Measurements from ENCODE around the gene ELF4.
A peak's percentile ranks its signal among the peaks of the same experiment; 100 is the strongest.

Gene ELF4

DNA sequence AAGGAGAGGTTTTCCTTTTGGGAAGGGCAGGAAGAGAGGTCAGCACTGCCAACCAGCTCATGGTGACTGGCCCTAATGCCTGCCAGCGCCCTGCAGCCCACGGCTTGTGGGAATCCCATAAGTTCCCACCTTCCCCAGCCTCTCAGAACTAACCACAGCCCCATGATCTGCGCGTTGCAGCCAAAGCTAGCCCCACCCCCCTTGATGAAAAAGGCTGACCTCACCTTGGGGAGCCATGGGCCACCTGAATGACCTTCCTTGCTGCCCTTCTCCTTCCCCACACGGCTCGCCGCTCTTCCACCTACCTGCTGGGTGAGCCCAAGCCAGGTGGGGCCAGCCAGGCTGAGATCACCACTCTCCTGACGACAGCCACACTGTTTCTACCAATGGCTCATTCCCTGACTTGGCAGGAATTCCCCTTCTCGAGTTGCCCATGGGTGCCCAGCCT lies 3.9 kb upstream of the ELF4 start:
- DNase-seq = no peak

DNA sequence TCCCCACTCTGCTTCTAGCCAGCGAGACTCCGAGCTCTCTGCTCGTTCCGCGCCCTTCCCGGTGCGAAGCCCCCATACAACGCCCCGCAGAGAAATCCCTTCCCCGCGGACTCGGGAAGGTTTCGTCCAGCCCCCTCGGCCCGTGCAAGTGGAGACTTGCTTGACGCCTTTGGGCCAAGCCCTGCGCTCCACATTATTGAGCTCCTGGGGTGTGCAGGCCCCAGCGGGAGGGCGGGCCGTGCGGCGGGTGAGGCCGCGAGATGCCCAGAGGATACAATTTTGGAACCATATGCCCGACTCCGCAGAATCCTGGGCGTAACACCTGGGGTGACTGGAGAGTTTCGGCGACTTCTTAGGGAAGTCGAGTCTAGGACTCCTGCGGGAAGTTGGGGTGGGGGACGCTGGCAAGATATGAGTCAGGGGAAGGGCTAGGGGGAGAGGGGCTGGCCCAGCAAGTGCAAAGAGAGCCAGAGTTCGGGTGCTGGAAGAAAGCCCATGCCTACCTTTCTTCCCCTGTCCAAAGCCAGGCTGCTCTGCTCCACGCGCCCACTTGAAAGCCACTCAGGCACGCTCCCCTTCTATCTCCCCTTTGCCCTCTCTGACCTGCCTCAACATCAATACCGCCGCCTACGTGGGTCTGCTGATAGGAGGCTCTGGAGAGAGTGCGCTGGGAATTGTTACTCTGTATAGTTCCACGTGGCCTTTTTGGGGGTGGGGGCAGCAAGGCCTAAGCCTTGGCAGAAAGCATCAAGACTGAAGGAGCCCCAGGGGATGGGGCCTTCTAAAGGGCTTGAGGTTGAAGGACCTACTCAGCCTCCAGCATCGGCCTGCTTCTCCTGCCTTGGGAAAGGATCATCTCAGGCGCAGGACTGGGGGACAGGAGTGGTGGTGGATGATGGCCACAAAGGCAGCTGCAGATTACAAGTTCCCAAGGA lies 1.2 kb upstream of the ELF4 start:
- DNase-seq = no peak

DNA sequence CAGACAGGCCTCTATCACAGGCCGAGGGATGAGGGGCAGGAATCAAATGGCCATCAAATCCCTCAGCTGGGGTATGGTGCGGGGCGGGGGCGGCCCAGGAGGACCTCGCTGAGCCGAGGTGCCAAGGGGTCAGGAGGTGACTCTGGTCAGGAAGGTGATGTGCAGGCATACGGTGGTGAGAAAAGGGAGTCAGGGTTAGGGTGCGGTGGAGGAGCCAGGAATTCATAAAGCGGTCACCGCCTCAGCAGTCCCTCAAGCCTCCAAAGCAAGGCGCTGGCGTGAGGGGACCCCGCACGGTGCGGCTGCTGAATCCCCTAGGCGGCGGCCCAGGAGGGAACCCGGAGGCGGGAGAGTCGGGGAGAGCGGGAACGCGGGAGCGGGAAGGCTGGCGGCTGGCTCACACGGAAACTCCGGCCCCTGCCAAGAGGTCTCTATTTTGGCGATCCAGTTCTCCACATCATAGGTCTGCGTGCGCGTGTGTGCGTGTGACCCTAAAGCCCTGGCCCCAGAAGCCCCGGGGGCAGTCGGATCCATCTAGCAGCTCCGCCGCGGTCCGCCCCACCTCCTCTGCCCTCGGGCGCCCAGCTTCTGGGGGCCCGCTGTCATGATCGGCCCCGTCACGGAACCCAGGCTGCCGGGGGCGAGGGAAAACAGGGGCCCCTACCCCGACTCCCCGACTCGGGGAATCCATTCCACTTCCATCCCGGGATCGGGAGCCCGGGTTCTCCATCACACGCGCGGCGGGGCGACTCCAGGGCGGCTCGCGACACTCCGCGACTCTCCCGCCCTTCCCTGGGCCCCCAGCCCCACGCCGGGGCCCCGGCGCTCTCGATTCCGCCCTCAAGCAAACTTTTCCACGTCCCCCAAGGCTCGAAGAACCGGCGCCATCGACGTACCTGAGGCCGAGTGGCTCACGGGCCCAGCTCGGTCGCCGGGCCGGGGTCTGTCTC lies 593 bp downstream of the ELF4 start:
- DNase-seq = no peak

DNA sequence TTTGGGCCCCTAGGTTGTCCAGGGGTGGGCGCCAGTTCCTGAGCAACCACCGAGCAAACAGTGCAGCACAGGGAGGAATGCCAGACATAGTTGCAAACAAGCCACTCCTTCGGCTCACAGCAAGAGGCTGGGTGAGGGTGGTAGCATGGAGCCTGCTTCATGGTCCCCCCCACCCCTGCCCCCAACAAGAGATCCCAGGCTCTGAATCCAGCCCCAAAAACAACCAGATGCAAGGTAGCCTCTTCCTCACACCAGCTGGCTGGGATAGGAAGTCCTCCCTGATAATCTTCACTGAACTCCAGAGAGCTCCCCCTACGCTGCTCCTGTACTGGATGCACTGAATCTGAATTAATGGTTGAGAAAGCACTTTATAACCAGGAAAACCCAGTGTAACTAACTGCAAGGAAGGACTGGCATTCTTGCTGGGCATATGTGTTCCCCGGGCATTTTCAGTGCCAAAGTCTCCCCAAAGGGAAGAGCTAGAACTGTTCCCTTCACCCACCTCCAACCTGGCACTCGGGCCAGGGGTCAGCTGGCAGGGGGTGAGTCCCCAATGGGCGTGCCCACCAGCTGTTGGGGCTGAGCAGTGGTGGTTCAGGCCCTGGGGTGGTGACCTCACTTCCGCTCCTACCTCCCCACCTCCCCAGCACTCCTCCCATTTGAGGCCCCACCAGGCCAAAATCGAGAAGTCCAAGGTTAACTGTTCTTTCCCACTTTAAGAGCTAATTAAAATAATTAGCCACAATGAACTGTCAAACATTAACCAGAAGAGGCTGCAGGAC lies 1.5 kb downstream of the ELF4 start:
- DNase-seq = peak; percentile 58 to 60

DNA sequence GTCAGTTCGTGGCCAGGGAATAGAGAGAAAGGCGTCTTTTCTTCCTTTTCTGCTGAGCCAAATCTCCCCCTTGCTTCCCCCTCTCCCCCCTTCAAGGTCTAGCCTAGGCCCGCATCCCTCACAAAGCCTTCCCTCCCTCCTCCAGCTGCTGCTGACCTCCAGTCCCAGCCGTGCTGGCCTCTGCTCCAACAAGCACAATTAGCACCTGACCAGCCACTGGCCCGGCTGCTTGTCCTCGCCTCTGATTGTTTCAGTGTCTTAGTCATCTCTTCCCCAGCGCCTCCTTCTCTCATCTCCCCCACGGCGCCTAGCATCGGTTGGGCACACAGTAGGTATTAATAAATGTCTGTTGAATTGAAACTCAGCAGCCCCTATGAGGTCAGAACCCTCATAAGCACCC lies 4.2 kb downstream of the ELF4 start:
- no peak for DNase-seq

DNA sequence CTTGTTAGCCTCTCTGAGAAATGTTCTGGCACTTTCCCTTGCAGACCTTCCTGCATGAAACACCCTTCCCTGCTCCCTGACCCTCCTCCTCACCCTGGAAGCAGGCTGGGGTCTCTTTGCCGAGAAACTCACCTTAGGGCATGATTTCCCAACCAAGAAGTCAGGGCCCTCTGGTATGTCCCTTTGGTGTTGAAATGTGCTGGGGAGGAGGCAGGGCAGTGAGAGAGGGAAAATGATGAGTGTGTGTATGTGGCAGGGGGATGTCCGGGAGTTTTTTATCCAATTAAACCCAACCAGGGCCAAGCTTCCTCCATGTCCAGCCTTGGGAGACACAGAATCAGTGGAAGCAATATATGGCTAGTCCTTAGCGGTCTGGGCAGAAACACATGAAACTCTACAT lies 5.1 kb downstream of the ELF4 start:
- no peak for DNase-seq

DNA sequence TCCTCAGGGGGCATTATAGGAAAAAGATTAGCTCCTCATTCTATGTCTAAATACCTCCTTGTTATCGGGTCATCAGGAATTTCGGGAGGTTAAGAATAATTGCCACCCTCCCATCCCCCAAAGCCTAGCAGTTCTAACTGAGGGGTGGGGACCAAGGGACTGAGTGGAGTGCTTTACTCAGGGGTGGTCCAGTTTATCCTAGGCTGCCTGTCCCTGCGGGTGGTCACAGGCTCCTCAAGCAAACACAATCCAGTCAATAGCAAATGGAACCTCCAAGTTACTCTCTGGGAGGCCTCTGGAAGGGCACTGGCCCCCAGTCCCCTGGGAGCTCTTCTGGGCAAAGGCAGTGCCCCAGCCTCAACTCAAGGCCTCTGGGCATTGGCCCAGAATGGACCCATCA lies 6.7 kb downstream of the ELF4 start:
- no peak for DNase-seq

DNA sequence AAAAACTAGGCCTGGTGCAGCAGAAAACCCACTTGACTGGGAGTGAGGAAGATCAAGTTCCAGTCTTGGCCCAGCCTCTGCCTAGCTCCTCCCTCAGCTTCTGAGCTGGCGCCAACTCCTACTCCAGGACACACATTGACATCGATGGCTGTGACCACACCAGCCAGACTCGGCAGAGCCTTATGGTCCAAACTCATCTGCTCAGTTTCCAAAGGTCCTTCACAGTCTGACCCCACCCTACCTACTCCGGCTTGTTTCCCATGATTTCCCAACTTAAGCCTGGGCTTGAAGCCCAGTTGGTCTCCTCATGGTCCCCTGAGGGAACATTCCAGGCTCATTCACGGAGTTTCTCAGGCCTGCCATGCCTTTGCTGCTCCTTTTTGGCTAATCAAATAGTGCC lies 10.1 kb downstream of the ELF4 start:
- DNase-seq = no peak

DNA sequence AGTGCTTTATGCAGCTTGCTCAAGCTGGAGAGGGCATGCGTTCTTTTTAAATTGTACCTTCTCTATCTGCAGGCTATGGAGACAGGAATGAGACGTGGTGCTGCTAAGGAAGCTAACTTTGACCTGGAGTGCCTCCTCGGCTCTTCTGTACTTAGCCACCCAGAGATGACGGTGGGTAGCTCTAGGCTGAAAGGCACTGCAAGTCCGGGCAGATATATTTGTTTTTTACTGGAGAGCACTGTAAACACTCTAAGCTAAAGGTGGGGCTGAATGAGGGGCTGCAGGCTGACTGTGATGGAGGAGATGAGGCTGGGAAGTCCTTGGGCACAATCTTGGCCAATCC lies 12.1 kb downstream of the ELF4 start:
- DNase-seq = no peak

DNA sequence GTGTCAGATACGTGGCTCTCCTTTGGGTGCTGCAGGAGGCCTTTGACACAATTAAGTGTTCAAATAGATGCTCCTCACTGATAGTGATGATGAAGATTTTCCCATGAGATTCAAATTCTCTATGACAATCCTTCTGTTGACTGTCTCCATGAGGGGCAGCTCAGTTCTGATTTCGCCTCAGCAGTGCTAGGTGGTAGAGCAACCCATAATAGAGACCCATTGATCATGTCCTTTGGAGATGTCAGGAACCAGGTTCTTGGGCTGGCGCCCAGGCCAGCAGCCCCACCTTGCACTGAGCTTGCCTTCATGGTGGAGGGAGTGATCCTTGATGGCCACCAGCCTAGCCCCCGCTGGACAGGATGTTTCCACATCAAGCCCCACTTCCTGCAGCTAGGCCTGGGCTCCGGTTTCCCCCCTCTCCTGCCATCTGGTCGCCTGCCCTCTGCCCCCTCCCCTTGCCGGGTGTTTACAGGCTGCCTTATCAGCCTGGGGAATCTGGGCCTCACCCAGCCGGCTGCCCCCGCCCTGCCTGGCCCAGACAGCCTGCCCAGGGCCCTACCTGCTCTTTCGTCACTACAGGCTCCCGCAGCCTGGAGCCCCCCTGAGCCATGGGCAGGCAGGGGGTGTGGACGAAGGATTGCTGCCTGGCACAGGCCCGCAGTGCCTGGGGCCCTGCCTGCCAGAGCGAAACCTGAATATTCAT lies 12.6 kb downstream of the ELF4 start:
- peak in 1 of 2 donors; percentile 44 for DNase-seq

DNA sequence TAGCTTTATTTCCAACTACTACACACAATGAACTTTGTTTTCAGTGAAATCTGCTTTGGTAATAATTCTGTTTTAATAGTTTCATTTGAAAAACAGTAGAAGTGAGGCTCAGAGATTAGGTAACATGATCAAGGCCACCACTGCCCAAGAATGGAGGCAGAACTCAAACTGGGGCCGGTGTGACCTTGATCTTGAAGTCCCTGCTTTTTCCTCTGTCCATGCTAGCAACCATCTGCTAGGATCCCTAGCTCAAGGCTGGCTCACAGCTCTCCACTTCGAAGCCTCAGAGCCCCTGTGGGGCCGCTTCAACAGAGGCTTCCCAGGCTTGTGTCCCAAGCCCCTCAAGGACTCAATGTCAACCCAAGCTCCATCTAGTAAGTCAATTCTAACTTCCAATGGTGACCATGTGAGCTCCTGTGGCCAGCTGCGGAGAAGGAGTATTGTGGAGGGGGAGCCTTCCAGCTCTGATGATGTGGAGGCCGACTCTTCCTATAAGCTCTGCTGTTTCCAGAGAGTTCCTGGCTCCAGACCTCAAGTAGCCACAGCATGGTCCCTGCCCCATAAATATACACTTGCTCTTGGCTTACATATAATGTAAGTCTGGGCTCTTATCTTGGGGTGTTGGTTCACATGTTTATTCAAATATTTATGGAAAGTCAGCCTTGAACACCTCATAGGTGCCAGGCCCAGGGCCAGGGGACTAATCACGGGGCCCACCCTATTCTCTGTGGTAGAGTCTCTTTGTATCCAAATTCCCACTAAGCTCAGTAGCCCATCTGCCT lies 14.9 kb downstream of the ELF4 start:
- no peak for DNase-seq

DNA sequence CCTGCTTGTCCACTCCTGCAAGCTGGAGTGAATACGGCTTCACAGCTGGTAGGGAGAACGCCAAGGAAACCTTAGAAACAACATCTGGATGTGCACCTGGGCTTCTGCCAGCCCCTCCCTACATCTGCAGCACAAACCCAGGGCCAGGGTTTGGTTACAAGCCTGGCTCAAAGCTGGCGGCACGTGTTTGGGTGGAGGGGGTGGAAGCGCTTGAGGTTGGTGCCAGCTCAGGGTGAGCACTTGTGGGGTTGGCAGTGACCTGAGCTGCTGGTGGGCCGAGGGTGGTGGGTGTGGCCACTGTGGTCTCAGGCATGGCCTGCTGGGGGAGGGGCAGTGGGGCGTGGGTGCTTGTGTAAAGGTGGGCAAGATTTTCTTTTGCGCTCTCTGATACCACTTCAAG lies 15.6 kb downstream of the ELF4 start:
- no peak for DNase-seq

DNA sequence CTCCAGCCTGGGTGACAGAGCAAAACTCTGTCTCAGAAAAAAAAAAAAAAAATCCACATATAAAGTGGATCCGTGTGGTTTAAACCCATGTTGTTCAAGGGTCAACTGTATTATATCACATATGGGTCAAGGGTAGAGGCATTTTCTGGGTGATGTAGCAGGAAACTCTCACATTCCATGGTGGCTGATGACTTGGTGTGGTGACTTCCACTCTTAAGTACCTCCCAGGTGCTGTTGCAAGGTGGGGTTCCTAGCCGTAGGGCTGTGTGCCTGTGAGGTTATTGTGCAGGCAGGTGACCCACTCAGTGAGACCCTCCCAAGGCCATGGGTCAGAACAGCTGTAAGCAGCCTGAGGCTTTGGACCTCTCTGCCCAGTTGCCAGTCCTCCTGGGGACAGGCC lies 17.0 kb downstream of the ELF4 start:
- DNase-seq = no peak

DNA sequence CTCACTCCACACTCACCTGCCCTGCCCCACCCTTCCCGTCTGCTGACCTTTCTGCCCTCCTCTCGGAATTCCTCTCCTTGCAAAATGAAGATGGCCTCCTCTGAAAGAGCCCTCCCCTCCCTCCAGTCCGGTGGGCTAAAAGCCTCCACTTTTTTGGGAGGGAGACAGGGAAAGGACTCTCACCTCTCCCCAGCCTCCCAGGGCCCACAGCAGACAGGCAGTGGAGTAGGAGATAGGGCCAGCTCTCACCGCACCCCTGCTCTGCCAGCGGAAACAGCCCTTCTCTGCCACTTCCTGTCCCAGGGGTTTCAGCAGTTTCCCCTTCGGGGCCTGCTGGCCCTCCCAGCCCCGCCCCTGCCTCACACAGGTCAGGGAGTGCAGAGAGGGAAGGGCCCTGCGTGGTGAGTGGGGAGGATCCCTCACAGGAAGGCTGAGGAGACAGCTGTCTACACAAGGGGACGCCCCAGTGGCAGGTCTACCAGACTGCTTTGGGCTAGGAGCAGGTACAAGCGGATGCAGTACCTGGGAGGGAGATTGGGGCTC lies 18.2 kb downstream of the ELF4 start:
- DNase-seq = peak; percentile 90 to 91

DNA sequence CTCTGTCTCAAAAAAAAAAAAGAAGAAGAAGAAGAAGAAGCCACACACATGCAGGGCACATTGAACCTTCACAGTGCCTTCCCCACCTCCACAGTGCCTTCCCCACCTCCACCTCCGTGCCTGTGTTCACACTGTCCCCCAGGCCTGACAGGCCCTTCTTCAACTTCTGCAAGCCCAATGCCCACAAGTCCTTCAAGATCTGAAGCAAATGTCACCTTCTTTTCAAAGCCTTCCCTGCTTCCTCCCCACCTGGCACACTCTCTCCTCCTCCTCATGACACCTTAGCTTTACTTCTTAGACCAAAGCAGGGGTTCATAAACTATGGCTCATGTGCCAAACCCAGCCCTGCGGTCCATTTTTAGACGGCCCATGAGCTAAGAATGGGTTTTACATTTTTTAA lies 19.9 kb downstream of the ELF4 start:
- no peak for DNase-seq

DNA sequence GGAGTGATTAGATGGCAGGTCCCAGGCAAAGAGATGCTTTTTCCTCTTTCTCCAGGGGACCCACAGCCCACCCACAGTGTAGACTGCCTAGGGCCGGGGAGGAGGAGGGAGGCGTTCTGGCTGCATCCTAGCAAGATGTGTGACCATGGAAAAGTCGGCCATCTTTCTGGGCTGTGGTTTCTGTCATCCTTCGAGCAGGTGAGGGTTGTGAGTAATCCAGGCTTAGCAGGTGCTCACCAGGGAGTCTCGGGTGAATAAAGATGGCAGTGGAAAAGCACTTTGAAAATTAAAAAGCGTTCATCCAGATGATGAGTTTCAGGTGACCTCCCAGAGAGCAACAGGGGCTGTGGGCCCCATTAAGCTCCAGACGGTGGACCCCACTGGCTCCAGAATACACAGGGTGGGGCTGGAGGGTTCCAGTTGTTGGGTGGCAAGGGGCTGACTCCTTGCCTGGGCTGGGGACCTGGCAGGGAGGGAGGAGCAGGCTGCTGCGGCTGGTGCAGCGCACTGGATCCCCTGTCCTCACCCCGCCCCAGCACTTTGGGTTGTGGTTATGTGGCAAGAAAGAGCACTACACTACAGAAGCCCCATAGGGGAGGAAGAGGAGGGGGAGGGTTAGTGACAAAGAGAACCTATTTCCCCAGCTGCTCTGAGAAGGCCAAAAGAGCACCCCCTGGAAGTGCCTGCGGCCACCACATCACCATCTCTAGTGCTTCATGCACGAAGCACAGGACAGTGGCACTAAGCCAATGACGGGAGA lies 23.7 kb downstream of the ELF4 start:
- peak; percentile 71 to 80 for DNase-seq

DNA sequence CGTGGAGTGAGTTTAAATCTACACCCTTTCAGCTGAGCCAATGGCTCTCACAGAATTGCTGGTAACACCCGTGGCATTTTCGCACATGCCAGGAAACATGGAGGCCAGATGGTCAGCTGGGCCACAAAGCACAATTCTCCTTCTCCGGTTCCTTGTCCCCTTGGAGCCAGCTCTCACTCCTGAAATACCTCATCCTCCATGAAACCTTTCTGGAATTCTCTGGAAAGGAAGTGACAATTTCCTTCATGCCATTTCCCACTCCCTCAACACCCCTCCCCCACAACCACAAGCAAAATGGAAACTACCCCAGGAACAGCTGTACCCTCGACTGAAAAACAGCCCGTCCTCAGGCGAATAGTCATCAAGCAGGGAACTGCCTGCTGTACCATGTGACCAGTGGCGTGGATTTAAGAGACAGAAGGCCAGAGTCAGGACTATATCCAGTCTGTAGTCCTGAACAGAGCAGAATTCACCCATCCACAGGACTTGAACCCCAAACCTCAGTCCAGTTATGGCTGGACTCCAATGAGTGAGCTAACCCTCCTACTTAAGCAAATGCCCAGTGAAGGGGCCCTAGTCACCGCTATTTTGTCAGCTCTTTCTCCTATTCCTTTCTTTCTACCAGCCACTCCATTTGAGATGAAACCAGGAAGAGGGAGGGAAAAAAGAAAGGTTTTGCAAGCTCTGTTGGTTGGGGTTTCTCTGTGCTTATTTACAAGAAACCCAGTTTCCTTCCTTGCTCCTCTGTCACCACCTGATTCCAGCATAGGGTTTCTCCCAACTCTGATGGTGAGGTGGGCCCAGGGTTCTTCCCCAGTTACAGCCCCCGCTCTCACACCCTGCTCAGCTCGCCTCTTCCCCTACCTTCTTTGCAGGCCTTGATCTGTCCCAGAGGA lies 24.5 kb downstream of the ELF4 start:
- DNase-seq = peak; percentile 15 to 42

DNA sequence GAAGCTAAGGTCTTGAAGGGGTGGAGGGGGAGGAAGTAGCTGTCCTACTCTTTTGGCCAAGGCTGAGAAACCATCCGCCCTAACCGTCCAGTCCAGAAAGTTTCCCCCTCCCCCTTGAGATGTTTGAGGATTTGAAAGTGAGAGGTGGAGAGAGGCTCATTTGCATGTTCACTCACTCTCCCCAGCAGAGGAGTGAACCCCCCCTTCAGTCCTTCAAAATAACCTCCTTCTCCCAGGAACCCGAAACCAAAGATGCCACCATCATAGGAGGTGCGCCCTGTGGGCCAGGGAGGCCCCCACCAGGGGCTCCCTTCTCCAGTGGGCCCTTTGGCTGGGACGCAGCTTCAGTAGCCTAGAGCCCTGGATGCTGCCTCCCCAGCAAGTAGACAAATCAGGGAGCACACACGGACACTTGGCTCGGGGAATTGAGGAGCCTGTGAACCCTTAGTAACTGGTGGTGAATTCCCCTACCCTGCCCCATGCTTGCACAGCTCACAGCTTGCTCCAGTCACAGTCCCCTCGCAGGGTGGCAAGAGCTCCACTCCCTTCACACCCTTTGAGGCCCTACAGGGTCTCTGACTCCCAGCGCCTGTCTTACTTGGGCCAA lies 25.6 kb downstream of the ELF4 start:
- peak; percentile 43 to 53 for DNase-seq

Measured in CD4-positive, alpha-beta T cell treated with Interferon alpha-2 for 1 hour (primary cell).